Activated CD4-positive, alpha-beta T cell treated with anti-CD3 and anti-CD28 coated beads, Interleukin-2, amount 50 U/mL, for 4 hours (primary cell): ENCODE results near the gene TNNC1.

Experiments
- DNase-seq, 2 experiments: peaks; one replicate each; pipeline ENCODE4 v3.0.0-alpha.2; 2020

TNNC1 gene

GRCh38 chr3:52441772-52442332 is 12.0 kb downstream of the TNNC1 start:
- DNase-seq, result no peak

- no peak for DNase-seq
These were observed 12.6 kb downstream of the TNNC1 start for GRCh38 chr3:52441091-52441771.

- no peak for DNase-seq
These were observed 13.2 kb downstream of the TNNC1 start for GRCh38 chr3:52440671-52441070.

GRCh38 chr3:52440249-52440551 is 13.6 kb downstream of the TNNC1 start:
- DNase-seq, result no peak

GRCh38 chr3:52439426-52440248 is 14.2 kb downstream of the TNNC1 start:
- no peak for DNase-seq

- DNase-seq, result no peak
These were observed 15.0 kb downstream of the TNNC1 start for GRCh38 chr3:52438579-52439425.

- DNase-seq, result no peak
These were observed 15.8 kb downstream of the TNNC1 start for GRCh38 chr3:52438104-52438376.

- no peak for DNase-seq
These were observed 16.3 kb downstream of the TNNC1 start for GRCh38 chr3:52437326-52438103.

GRCh38 chr3:52436500-52437149 is 17.2 kb downstream of the TNNC1 start:
- no peak for DNase-seq

GRCh38 chr3:52435246-52436101 is 18.4 kb downstream of the TNNC1 start:
- DNase-seq, result no peak

- no peak for DNase-seq
These were observed 19.2 kb downstream of the TNNC1 start for GRCh38 chr3:52434491-52435115.

GRCh38 chr3:52433996-52434479 is 19.8 kb downstream of the TNNC1 start:
- no peak for DNase-seq

- no peak for DNase-seq
These were observed 20.4 kb downstream of the TNNC1 start for GRCh38 chr3:52433328-52433995.

- DNase-seq, result no peak
These were observed 21.1 kb downstream of the TNNC1 start for GRCh38 chr3:52432691-52433141.

- no peak for DNase-seq
These were observed 21.6 kb downstream of the TNNC1 start for GRCh38 chr3:52432225-52432624.

- no peak for DNase-seq
These were observed 22.2 kb downstream of the TNNC1 start for GRCh38 chr3:52431459-52432223.

GRCh38 chr3:52430416-52430810 is 23.4 kb downstream of the TNNC1 start:
- DNase-seq, result no peak

- DNase-seq, result no peak
These were observed 23.9 kb downstream of the TNNC1 start for GRCh38 chr3:52429779-52430415.

- DNase-seq, result no peak
These were observed 24.8 kb downstream of the TNNC1 start for GRCh38 chr3:52429031-52429430.
